GM23338 (cell line): ENCODE data around the gene LRP1-AS. TPM values are rescaled to one million over a fixed set of nuclear protein-coding genes. Genes with fewer than 3 reads are reported as not detected.
A peak's percentile ranks its signal among the peaks of the same experiment; 100 is the strongest.

Source experiments
- ATAC-seq: fragments of 200-7000 bp; cut with Tn5 transposase; 3 replicates; pipeline ENCODE4 v1.9.1; 2020
- DNase-seq: peaks from one replicate; pipeline ENCODE4 v3.0.0-alpha.2; 2015; ENCODE audit warnings: low spot score
- H2AFZ ChIP-seq: fragments of 200-600 bp; sonication (generic); 2 replicates; pipeline ENCODE4 v1.8.0; 2016; ENCODE audit warnings: antibody characterized with exemption, mild to moderate bottlenecking, moderate library complexity
- H3F3A ChIP-seq: fragments of 200-600 bp; sonication (generic); replicated peaks from 2 replicates; pipeline ENCODE4 v1.8.0; 2017; ENCODE audit warnings: antibody characterized with exemption, mixed run types, low read depth
- H3K27ac ChIP-seq: fragments of 200-600 bp; sonication (generic); 2 replicates; pipeline ENCODE4 v1.6.1; 2016; ENCODE audit warnings: low read depth
- H3K27me3 ChIP-seq: fragments of 200-600 bp; sonication (generic); 2 replicates; pipeline ENCODE4 v1.8.0; 2016; ENCODE audit warnings: mild to moderate bottlenecking, mixed run types, moderate library complexity; ENCODE audit not compliant: insufficient read depth
- H3K36me3 ChIP-seq: fragments of 200-600 bp; sonication (generic); 2 replicates; pipeline ENCODE4 v1.8.0; 2016; ENCODE audit warnings: mild to moderate bottlenecking; ENCODE audit not compliant: insufficient read depth
- H3K4me1 ChIP-seq: fragments of 200-600 bp; sonication (generic); 2 replicates; pipeline ENCODE4 v1.8.0; 2016; ENCODE audit warnings: mild to moderate bottlenecking, moderate library complexity; ENCODE audit not compliant: insufficient read depth
- H3K4me2 ChIP-seq: fragments of 200-600 bp; sonication (generic); 2 replicates; pipeline ENCODE4 v1.7.1; 2017; ENCODE audit warnings: mixed run types
- H3K4me3 ChIP-seq: fragments of 200-600 bp; sonication (generic); 2 replicates; pipeline ENCODE4 v1.6.1; 2016; ENCODE audit warnings: mixed run types
- H3K79me2 ChIP-seq: fragments of 200-600 bp; sonication (generic); replicated peaks from 2 replicates; pipeline ENCODE4 v1.8.0; 2017; ENCODE audit warnings: mild to moderate bottlenecking; ENCODE audit not compliant: insufficient read depth
- H3K9me2 ChIP-seq: fragments of 200-600 bp; sonication (generic); 2 replicates; pipeline ENCODE4 v1.8.0; 2017; ENCODE audit not compliant: insufficient read depth
- H4K20me1 ChIP-seq: fragments of 200-600 bp; sonication (generic); replicated peaks from 2 replicates; pipeline ENCODE4 v1.8.0; 2017; ENCODE audit warnings: mild to moderate bottlenecking; ENCODE audit not compliant: insufficient read depth
- H3K27ac Mint-ChIP-seq: 2 replicates; pipeline ENCODE4 v1.8.0; 2020; ENCODE audit warnings: inconsistent platforms, mild to moderate bottlenecking, moderate library complexity, mixed read lengths
- H3K27me3 Mint-ChIP-seq: 3 replicates; pipeline ENCODE4 v1.8.0; 2022; ENCODE audit warnings: low read depth, mild to moderate bottlenecking, moderate library complexity, mixed read lengths, inconsistent platforms; ENCODE audit not compliant: insufficient read depth, poor library complexity
- H3K36me3 Mint-ChIP-seq: 3 replicates; pipeline ENCODE4 v1.8.0; 2021; ENCODE audit warnings: low read depth, mild to moderate bottlenecking, inconsistent platforms, moderate library complexity, mixed read lengths
- H3K4me1 Mint-ChIP-seq: 3 replicates; pipeline ENCODE4 v1.8.0; 2020; ENCODE audit warnings: mild to moderate bottlenecking, inconsistent platforms, mixed read lengths
- H3K4me3 Mint-ChIP-seq: 3 replicates; pipeline ENCODE4 v1.8.0; 2021; ENCODE audit warnings: moderate library complexity, mild to moderate bottlenecking, inconsistent platforms, mixed read lengths
- H3K9me3 Mint-ChIP-seq: 3 replicates; pipeline ENCODE4 v1.8.0; 2020; ENCODE audit warnings: moderate library complexity, mild to moderate bottlenecking, inconsistent platforms, mixed read lengths
- EZH2 ChIP-seq: fragments of 200-600 bp; sonication (generic); IDR thresholded peaks from one replicate; pipeline ENCODE4 v1.8.0; 2017; ENCODE audit warnings: antibody characterized with exemption, mild to moderate bottlenecking, low read depth; ENCODE audit not compliant: unreplicated experiment
- EZH2phosphoT487 ChIP-seq: fragments of 200-600 bp; sonication (generic); IDR thresholded peaks from one replicate; pipeline ENCODE4 v1.8.1; 2018; ENCODE audit warnings: antibody characterized with exemption; ENCODE audit not compliant: unreplicated experiment
- JUNB ChIP-seq: IDR thresholded peaks from one replicate; pipeline ENCODE4 v1.6.1; 2016; ENCODE audit warnings: antibody characterized with exemption; ENCODE audit not compliant: unreplicated experiment
- NANOG ChIP-seq: IDR thresholded peaks from 2 replicates; pipeline ENCODE4 v1.6.1; 2016; ENCODE audit warnings: antibody characterized with exemption, borderline replicate concordance
- POLR2AphosphoS5 ChIP-seq: IDR thresholded peaks from 2 replicates; pipeline ENCODE4 v1.6.1; 2016; ENCODE audit warnings: antibody characterized with exemption, low read depth
- STAT1 ChIP-seq: IDR thresholded peaks from one replicate; pipeline ENCODE4 v1.6.1; 2016; ENCODE audit warnings: antibody characterized with exemption; ENCODE audit not compliant: unreplicated experiment
- ZNF114 ChIP-seq: fragments of 250-450 bp; sonication (Bioruptor Pico); IDR thresholded peaks from 2 replicates; pipeline ENCODE4 v1.5.0; 2020; ENCODE audit warnings: mild to moderate bottlenecking, moderate library complexity
- ZNF331 ChIP-seq: fragments of 250-450 bp; sonication (Bioruptor Pico); IDR thresholded peaks from 2 replicates; pipeline ENCODE4 v1.5.0; 2020; ENCODE audit warnings: low read depth, mild to moderate bottlenecking, moderate library complexity
- polyA plus RNA-seq: library from polyadenylated mRNA; unstranded; fragments of >200 nt; fragmentation: Nextera tagmentation; extraction: Ambion mirVana; gene quantifications from 2 replicates; pipeline ENCODE4 v1.2.1, GENCODE V29; 2016
- total RNA-seq: library from RNA; depleted of rRNA; stranded (reverse); fragments of >200 nt; shearing (Covaris generic); gene quantifications from 2 replicates; pipeline ENCODE4 v1.2.3, GENCODE V29; 2014
- TF ChIP-seq, protein P1 (sequence below): IDR thresholded peaks from 2 replicates; pipeline ENCODE4 v1.6.1; 2016; ENCODE audit warnings: antibody characterized with exemption
- TF ChIP-seq, protein P2 (sequence below): IDR thresholded peaks from one replicate; pipeline ENCODE4 v1.6.1; 2018; ENCODE audit warnings: antibody characterized with exemption; ENCODE audit not compliant: unreplicated experiment
- TF ChIP-seq, protein P3 (sequence below), 2 experiments: fragments of 200-600 bp in 1 of 2; sonication (generic) in 1 of 2; conservative IDR thresholded peaks; 2 replicates each; pipeline versions ENCODE4 v1.5.1 to v1.6.1; 2016 to 2017; ENCODE audit warnings: antibody characterized with exemption in 2 of 2, low read depth in 2 of 2, mild to moderate bottlenecking in 2 of 2, moderate library complexity in 1 of 2
- TF ChIP-seq, protein P4 (sequence below): fragments of 250-450 bp; sonication (Bioruptor Pico); IDR thresholded peaks from 2 replicates; pipeline ENCODE4 v1.5.0; 2020; ENCODE audit warnings: mild to moderate bottlenecking, moderate library complexity

LRP1-AS gene
- total and polyA plus RNA-seq, 2 experiments from 2014 or later = 0.86 TPM; not detected in 1

DNA sequence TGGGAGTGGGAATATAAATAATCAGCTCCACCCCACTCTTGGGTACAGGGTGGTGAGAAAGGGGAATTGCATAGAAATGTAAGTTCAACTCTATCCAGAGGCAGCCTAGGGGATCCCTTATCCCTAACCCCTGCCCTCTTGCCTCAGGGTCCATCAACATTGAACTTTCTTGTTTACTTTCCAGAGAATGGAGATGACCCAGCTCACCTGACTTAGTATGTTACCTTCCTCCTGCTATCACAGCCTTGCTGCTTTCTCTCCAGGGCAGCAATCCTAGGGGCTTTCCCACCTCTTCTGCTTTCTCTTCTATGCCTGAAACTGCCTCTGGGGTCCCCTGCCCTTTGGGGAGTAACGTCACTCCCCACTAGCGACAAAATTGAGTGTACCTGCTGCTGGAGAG lies 16.5 kb downstream of the LRP1-AS start:
- peaks cover 22% of the 10 kb centered on the region for H3K36me3 Mint-ChIP-seq
- peaks cover 24% of the 10 kb centered on the region; the same call in 1 of the 2 replicates for H3F3A ChIP-seq
- no peaks in the 10 kb centered on the region for H3K9me3 Mint-ChIP-seq
- H3K27ac Mint-ChIP-seq = 0 out of 2 replicates have a peak overlapping the region, but pooled peaks have one; percentile 60
- H3K4me3 ChIP-seq = peak overlapping the region; percentile 98; the same call in 1 of the 2 replicates
- TF ChIP-seq POLR2AphosphoS5 = no peak
- TF ChIP-seq, protein P1, sequence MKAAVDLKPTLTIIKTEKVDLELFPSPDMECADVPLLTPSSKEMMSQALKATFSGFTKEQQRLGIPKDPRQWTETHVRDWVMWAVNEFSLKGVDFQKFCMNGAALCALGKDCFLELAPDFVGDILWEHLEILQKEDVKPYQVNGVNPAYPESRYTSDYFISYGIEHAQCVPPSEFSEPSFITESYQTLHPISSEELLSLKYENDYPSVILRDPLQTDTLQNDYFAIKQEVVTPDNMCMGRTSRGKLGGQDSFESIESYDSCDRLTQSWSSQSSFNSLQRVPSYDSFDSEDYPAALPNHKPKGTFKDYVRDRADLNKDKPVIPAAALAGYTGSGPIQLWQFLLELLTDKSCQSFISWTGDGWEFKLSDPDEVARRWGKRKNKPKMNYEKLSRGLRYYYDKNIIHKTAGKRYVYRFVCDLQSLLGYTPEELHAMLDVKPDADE = no peak
- TF ChIP-seq, protein P2, sequence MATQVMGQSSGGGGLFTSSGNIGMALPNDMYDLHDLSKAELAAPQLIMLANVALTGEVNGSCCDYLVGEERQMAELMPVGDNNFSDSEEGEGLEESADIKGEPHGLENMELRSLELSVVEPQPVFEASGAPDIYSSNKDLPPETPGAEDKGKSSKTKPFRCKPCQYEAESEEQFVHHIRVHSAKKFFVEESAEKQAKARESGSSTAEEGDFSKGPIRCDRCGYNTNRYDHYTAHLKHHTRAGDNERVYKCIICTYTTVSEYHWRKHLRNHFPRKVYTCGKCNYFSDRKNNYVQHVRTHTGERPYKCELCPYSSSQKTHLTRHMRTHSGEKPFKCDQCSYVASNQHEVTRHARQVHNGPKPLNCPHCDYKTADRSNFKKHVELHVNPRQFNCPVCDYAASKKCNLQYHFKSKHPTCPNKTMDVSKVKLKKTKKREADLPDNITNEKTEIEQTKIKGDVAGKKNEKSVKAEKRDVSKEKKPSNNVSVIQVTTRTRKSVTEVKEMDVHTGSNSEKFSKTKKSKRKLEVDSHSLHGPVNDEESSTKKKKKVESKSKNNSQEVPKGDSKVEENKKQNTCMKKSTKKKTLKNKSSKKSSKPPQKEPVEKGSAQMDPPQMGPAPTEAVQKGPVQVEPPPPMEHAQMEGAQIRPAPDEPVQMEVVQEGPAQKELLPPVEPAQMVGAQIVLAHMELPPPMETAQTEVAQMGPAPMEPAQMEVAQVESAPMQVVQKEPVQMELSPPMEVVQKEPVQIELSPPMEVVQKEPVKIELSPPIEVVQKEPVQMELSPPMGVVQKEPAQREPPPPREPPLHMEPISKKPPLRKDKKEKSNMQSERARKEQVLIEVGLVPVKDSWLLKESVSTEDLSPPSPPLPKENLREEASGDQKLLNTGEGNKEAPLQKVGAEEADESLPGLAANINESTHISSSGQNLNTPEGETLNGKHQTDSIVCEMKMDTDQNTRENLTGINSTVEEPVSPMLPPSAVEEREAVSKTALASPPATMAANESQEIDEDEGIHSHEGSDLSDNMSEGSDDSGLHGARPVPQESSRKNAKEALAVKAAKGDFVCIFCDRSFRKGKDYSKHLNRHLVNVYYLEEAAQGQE = no peak
- TF ChIP-seq STAT1 = no peak
- TF ChIP-seq EZH2phosphoT487 = no peak
- no peak for TF ChIP-seq NANOG
- TF ChIP-seq, protein P3, sequence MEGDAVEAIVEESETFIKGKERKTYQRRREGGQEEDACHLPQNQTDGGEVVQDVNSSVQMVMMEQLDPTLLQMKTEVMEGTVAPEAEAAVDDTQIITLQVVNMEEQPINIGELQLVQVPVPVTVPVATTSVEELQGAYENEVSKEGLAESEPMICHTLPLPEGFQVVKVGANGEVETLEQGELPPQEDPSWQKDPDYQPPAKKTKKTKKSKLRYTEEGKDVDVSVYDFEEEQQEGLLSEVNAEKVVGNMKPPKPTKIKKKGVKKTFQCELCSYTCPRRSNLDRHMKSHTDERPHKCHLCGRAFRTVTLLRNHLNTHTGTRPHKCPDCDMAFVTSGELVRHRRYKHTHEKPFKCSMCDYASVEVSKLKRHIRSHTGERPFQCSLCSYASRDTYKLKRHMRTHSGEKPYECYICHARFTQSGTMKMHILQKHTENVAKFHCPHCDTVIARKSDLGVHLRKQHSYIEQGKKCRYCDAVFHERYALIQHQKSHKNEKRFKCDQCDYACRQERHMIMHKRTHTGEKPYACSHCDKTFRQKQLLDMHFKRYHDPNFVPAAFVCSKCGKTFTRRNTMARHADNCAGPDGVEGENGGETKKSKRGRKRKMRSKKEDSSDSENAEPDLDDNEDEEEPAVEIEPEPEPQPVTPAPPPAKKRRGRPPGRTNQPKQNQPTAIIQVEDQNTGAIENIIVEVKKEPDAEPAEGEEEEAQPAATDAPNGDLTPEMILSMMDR (conservative IDR thresholded peaks at IDR 0.05; ENCODE audit: low read depth in 2 of 2) = no peak
- TF ChIP-seq, protein P4, sequence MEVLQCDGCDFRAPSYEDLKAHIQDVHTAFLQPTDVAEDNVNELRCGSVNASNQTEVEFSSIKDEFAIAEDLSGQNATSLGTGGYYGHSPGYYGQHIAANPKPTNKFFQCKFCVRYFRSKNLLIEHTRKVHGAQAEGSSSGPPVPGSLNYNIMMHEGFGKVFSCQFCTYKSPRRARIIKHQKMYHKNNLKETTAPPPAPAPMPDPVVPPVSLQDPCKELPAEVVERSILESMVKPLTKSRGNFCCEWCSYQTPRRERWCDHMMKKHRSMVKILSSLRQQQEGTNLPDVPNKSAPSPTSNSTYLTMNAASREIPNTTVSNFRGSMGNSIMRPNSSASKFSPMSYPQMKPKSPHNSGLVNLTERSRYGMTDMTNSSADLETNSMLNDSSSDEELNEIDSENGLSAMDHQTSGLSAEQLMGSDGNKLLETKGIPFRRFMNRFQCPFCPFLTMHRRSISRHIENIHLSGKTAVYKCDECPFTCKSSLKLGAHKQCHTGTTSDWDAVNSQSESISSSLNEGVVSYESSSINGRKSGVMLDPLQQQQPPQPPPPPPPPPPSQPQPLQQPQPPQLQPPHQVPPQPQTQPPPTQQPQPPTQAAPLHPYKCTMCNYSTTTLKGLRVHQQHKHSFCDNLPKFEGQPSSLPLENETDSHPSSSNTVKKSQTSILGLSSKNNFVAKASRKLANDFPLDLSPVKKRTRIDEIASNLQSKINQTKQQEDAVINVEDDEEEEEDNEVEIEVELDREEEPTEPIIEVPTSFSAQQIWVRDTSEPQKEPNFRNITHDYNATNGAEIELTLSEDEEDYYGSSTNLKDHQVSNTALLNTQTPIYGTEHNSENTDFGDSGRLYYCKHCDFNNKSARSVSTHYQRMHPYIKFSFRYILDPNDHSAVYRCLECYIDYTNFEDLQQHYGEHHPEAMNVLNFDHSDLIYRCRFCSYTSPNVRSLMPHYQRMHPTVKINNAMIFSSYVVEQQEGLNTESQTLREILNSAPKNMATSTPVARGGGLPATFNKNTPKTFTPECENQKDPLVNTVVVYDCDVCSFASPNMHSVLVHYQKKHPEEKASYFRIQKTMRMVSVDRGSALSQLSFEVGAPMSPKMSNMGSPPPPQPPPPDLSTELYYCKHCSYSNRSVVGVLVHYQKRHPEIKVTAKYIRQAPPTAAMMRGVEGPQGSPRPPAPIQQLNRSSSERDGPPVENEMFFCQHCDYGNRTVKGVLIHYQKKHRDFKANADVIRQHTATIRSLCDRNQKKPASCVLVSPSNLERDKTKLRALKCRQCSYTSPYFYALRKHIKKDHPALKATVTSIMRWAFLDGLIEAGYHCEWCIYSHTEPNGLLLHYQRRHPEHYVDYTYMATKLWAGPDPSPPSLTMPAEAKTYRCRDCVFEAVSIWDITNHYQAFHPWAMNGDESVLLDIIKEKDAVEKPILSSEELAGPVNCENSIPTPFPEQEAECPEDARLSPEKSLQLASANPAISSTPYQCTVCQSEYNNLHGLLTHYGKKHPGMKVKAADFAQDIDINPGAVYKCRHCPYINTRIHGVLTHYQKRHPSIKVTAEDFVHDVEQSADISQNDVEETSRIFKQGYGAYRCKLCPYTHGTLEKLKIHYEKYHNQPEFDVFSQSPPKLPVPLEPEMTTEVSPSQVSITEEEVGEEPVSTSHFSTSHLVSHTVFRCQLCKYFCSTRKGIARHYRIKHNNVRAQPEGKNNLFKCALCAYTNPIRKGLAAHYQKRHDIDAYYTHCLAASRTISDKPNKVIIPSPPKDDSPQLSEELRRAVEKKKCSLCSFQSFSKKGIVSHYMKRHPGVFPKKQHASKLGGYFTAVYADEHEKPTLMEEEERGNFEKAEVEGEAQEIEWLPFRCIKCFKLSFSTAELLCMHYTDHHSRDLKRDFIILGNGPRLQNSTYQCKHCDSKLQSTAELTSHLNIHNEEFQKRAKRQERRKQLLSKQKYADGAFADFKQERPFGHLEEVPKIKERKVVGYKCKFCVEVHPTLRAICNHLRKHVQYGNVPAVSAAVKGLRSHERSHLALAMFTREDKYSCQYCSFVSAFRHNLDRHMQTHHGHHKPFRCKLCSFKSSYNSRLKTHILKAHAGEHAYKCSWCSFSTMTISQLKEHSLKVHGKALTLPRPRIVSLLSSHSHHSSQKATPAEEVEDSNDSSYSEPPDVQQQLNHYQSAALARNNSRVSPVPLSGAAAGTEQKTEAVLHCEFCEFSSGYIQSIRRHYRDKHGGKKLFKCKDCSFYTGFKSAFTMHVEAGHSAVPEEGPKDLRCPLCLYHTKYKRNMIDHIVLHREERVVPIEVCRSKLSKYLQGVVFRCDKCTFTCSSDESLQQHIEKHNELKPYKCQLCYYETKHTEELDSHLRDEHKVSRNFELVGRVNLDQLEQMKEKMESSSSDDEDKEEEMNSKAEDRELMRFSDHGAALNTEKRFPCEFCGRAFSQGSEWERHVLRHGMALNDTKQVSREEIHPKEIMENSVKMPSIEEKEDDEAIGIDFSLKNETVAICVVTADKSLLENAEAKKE = no peak
- TF ChIP-seq ZNF114 (CRISPR knock-in tag) = no peak
- no peak for TF ChIP-seq JUNB
- no peak for TF ChIP-seq ZNF331 (CRISPR knock-in tag)
- TF ChIP-seq EZH2 = no peak
- peaks cover 3% of the 10 kb centered on the region; the same call in 1 of the 2 replicates for H3K36me3 ChIP-seq
- peaks cover 71% of the 10 kb centered on the region for H3K4me1 ChIP-seq
- H3K4me3 Mint-ChIP-seq = peak overlapping the region; percentile 86
- no peaks in the 10 kb centered on the region for H3K27me3 ChIP-seq
- no peak for DNase-seq
- H3K9me2 ChIP-seq = no peaks in the 10 kb centered on the region
- H4K20me1 ChIP-seq = peaks cover 33% of the 10 kb centered on the region
- no peak for ATAC-seq
- peaks cover 46% of the 10 kb centered on the region for H3K27me3 Mint-ChIP-seq
- peaks cover 76% of the 10 kb centered on the region for H3K4me1 Mint-ChIP-seq
- H2AFZ ChIP-seq = no peak overlapping the region
- peaks cover 69% of the 10 kb centered on the region for H3K79me2 ChIP-seq
- H3K4me2 ChIP-seq = peak overlapping the region; percentile 93
- 0 out of 2 replicates have a peak overlapping the region, but pooled peaks have one; percentile 93 for H3K27ac ChIP-seq
